ENCODE results near the gene DOCK1.
A peak's percentile ranks its signal among the peaks of the same experiment; 100 is the strongest.
"Not testable (repeated sequence)": the region's sequence is repeated elsewhere in the genome, so short reads cannot be mapped to it uniquely, and the experiment has no call there.

The DOCK1 gene

DNA sequence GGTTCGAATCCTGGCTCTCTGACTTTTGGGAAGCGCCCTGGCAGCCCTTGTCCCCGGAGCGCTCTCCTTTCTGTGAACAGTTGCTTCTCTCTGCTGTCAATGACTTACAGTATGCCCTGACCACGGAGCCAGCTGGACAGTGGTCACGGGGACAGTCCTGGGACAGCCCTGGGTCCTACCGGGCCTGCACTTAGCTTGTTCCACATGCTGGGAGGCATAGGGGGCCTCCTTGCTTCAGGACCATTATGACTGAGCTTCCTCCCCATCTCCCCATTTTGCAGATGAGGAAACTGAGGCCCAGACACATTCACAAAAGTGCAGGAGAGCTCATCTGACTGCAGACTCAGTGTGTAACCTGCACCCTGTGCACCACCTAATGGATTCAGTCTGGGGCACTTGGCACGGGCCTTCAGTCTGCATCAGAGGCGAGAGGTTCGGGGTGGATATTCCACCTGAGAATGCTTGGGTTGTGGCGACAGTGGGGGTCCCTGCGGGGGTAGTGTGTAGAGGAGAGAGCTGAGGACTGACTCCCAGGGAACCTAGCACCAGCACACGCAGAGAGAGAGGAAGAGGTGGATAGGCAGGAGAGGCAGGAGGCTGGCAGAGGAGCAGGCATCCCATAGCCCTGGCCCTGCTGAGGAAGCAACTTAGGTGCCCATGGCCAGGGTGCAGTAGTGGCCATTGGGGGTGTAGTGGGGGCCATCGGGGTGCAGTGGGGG is 1.6 kb downstream of the DOCK1 start:
- Histone ChIP-seq H3K4me1 (ENCODE audit: control insufficient read depth, insufficient read depth, low read length) (peaks cover 5% of the 10 kb centered on the region), H3K27ac (ENCODE audit: low read depth, low read length) (peak overlapping the region; percentile 40), H3K9ac (ENCODE audit: low read length) (no peak overlapping the region), H3K4me3 (ENCODE audit: low read length) (peak overlapping the region; percentile 74), H3K27me3 (ENCODE audit: control insufficient read depth, insufficient read depth, low read length) (no peaks in the 10 kb centered on the region), H3K36me3 (ENCODE audit: control insufficient read depth, insufficient read depth, low read length) (no peaks in the 10 kb centered on the region)

DNA sequence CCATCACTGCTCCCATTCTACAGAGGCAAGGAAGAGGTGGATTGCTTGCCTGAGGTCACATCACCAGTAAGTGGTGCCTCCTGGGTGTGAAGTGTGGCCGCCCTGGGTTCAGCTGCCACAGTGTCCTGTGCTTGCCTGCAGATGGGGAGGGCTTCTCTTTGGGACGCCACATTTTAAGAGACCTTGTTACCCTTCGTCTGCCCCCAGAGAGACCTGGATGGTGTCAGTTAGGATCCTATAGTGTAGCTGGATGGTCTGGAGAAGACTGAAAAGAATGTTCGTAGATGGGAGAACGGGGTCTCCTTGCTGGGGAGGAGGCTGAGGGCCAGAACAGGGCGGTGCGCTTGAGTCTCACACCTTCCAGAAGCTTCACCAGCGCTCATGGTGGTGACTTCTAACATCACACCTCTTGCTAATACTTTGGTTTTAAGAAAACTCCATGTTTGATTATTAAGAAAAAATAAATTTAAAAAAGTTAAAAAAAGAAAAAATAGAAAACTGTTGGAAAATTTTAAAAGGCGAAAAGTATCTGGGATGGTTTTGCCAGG is 2.3 kb downstream of the DOCK1 start:
- Histone ChIP-seq H3K27me3 (ENCODE audit: control insufficient read depth, insufficient read depth, low read length) (no peaks in the 10 kb centered on the region), H3K4me3 (ENCODE audit: low read length) (peak overlapping the region; percentile 12), H3K4me1 (ENCODE audit: control insufficient read depth, insufficient read depth, low read length) (peaks cover 5% of the 10 kb centered on the region), H3K27ac (ENCODE audit: low read depth, low read length) (no peak overlapping the region), H3K36me3 (ENCODE audit: control insufficient read depth, insufficient read depth, low read length) (no peaks in the 10 kb centered on the region), H3K9ac (ENCODE audit: low read length) (no peak overlapping the region)

DNA sequence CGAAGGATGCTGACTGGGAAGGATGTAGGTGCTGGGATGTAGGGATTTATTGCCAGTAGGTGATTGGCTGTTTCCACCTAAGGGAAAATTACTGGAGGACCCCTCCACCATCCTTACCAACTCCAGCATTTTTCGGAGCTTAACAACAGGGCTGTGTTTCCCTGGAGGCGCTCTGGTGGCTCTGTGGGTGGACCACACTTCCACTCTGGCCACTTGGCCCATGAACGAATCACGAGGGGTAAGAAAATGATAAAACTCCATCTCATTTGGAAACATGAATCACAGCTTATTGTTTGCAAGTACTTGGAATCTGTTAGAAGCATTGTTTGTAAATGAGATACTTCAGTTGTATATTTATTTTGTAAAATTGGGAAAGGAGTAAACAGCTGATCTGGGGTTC is 3.0 kb downstream of the DOCK1 start:
- H3K9ac ChIP-seq (ENCODE audit: low read length), result no peak overlapping the region
- no peak overlapping the region for H3K27ac ChIP-seq (ENCODE audit: low read depth, low read length)
- no peak overlapping the region for H3K4me3 ChIP-seq (ENCODE audit: low read length)
- H3K27me3 ChIP-seq (ENCODE audit: control insufficient read depth, insufficient read depth, low read length), result no peaks in the 10 kb centered on the region
- peaks cover 5% of the 10 kb centered on the region for H3K4me1 ChIP-seq (ENCODE audit: control insufficient read depth, insufficient read depth, low read length)
- no peaks in the 10 kb centered on the region for H3K36me3 ChIP-seq (ENCODE audit: control insufficient read depth, insufficient read depth, low read length)

DNA sequence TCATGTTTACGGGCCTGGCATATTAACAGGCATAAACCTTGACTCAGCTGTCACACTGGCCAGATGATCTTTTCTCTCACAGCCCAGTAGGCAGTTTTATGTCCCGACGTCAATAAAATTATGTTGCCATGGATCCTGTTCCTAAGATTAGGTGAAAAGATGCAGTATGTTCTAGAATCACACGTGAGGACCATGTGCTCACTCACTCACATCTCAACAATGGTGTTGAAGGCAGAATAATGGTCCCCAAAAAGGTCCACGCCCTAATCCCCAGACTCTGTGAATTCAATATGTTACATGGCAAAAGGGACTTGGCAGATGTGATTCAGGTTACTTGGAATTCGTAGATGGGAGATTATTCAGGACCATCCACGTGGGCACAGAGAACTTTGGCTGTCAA is 3.5 kb downstream of the DOCK1 start:
- H3K27ac ChIP-seq (ENCODE audit: low read depth, low read length), result no peak overlapping the region
- H3K4me3 ChIP-seq (ENCODE audit: low read length), result no peak overlapping the region
- H3K36me3 ChIP-seq (ENCODE audit: control insufficient read depth, insufficient read depth, low read length), result no peaks in the 10 kb centered on the region
- H3K4me1 ChIP-seq (ENCODE audit: control insufficient read depth, insufficient read depth, low read length), result peaks cover 5% of the 10 kb centered on the region
- H3K27me3 ChIP-seq (ENCODE audit: control insufficient read depth, insufficient read depth, low read length), result no peaks in the 10 kb centered on the region
- no peak overlapping the region for H3K9ac ChIP-seq (ENCODE audit: low read length)

DNA sequence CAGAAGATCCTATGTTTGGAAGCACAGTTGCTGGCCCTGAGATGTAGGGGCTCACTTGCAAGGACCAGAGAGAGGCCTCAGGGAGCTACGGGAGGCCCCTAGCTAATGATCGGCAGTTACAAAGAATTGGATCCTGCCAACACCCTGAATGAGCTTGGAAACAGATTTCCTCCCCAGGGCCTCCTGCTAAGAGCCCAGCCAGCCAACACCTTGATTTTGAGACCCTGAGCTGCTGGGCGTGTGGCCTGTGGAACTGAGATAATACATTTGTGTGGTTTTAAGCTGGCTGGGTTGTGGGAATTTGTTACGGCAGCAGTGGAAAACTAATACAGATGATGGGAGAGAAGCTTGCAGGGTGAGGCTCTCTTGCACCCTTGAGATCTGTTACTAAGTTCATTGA is 3.9 kb downstream of the DOCK1 start:
- Histone ChIP-seq H3K4me1 (ENCODE audit: control insufficient read depth, insufficient read depth, low read length) (peaks cover 5% of the 10 kb centered on the region), H3K9ac (ENCODE audit: low read length) (no peak overlapping the region), H3K36me3 (ENCODE audit: control insufficient read depth, insufficient read depth, low read length) (no peaks in the 10 kb centered on the region), H3K27ac (ENCODE audit: low read depth, low read length) (no peak overlapping the region), H3K27me3 (ENCODE audit: control insufficient read depth, insufficient read depth, low read length) (no peaks in the 10 kb centered on the region), H3K4me3 (ENCODE audit: low read length) (no peak overlapping the region)

DNA sequence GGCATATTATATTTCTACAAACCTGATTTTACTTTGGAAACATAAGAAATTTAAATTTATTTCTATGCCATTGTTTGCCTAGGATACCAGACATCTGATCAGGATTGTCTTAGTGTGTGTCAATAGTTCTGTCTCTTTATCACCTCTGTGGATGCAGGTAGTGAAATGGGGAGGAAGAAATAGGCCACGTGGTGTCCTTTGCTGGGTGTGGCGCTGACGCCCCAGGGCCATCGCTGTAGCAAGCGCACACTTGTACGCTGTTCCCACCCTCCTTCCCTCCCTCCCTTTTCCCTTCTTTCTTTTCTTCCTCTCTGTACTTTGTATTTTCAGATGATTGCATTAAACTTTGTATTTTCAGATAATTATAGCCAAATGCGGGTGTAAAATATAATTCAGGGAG is 5.0 kb downstream of the DOCK1 start:
- Histone ChIP-seq H3K4me3 (ENCODE audit: low read length) (no peak overlapping the region), H3K9ac (ENCODE audit: low read length) (no peak overlapping the region), H3K4me1 (ENCODE audit: control insufficient read depth, insufficient read depth, low read length) (no peaks in the 10 kb centered on the region), H3K36me3 (ENCODE audit: control insufficient read depth, insufficient read depth, low read length) (no peaks in the 10 kb centered on the region), H3K27ac (ENCODE audit: low read depth, low read length) (no peak overlapping the region), H3K27me3 (ENCODE audit: control insufficient read depth, insufficient read depth, low read length) (no peaks in the 10 kb centered on the region)

DNA sequence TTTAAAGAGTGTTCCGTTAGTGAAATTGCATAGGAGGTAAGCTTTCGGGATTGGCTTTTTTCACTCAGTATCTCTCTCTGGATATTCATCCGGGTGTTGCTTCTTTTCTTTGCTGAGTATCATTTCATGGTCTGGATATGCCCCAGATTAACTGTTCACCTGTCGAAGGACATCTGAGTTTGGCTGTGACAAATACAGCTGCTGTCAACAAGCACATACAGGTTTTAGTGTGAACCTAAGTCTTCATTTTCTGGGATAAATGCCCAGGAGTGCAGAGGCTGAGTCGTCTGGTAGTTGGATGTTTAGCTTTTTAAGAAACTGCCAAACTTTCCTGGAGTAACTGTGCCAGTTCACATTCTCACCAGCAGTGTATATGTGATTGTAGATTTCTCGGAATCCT is 5.6 kb downstream of the DOCK1 start:
- H3K27ac ChIP-seq (ENCODE audit: low read depth, low read length), result no peak overlapping the region
- H3K9ac ChIP-seq (ENCODE audit: low read length), result no peak overlapping the region
- no peak overlapping the region for H3K4me3 ChIP-seq (ENCODE audit: low read length)

DNA sequence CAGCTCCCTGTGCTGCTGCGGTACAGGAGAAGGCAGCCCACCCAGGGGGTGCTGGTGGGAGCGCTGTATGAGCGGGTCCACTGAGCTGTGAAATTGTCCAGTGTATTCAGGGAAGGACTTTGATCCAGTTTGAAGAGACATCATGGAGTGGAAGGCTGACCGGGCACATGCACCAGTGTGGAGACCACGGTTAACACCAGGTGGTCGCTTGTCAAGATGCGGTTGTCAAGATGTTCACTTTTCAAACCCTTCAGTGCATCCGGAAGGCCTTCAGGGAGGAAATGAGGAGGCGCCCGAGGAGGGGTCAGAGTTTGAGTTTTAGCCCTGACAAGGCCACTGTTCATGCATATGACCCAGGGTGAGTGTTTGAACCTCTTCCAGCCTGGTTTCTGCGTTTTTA is 6.1 kb downstream of the DOCK1 start:
- no peaks in the 10 kb centered on the region for H3K4me1 ChIP-seq (ENCODE audit: control insufficient read depth, insufficient read depth, low read length)
- no peak overlapping the region for H3K9ac ChIP-seq (ENCODE audit: low read length)
- no peak overlapping the region for H3K4me3 ChIP-seq (ENCODE audit: low read length)
- no peaks in the 10 kb centered on the region for H3K36me3 ChIP-seq (ENCODE audit: control insufficient read depth, insufficient read depth, low read length)
- H3K27me3 ChIP-seq (ENCODE audit: control insufficient read depth, insufficient read depth, low read length), result no peaks in the 10 kb centered on the region
- H3K27ac ChIP-seq (ENCODE audit: low read depth, low read length), result no peak overlapping the region

More for the DNA sequence above, 5.6 kb downstream of the DOCK1 start:
- Histone ChIP-seq H3K36me3 (ENCODE audit: control insufficient read depth, insufficient read depth, low read length) (no peaks in the 10 kb centered on the region), H3K4me1 (ENCODE audit: control insufficient read depth, insufficient read depth, low read length) (no peaks in the 10 kb centered on the region), H3K27me3 (ENCODE audit: control insufficient read depth, insufficient read depth, low read length) (no peaks in the 10 kb centered on the region)

DNA sequence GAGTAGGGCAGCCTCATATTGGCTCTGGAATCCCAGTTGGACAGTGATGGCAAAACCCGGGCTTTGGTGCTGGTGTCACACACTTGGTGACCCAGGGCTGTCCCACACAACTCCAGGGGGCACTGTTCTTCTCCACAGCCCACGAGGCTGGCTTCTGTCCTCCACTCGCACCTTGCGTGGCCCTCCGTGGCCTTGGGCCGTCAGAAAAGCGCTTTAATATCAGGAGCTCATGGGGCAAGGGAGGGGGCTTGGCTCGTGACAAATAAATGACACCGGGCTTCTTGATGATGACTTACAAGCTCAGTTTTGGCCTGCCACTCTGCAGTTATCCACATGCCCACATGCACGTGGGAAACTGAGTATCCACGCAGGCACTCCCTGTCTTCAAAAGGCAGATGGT is 8.1 kb downstream of the DOCK1 start:
- Histone ChIP-seq H3K4me3 (ENCODE audit: low read length) (no peak overlapping the region), H3K9ac (ENCODE audit: low read length) (no peak overlapping the region), H3K27me3 (ENCODE audit: control insufficient read depth, insufficient read depth, low read length) (no peaks in the 10 kb centered on the region), H3K4me1 (ENCODE audit: control insufficient read depth, insufficient read depth, low read length) (no peaks in the 10 kb centered on the region), H3K27ac (ENCODE audit: low read depth, low read length) (no peak overlapping the region), H3K36me3 (ENCODE audit: control insufficient read depth, insufficient read depth, low read length) (no peaks in the 10 kb centered on the region)

DNA sequence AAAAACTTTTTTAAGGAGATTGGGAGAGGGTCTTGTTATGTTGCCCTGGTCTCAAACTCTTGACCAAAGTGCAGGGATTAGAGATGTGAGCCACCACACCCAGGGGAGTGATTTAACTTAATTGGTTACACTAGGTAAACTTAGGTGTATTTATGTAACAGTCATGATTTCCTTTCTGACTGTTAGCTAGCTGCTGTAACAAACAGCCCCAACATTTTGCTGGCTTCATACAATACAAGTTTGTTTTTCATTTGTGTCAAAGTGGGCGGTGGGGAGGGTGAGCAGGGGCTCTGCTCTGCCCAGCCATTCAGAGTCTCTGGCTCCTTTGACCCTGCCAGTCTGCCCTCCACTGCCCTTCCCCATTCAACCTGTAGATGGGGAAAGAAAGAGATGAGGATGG is 9.3 kb downstream of the DOCK1 start:
- no peaks in the 10 kb centered on the region for H3K36me3 ChIP-seq (ENCODE audit: control insufficient read depth, insufficient read depth, low read length)
- H3K4me3 ChIP-seq (ENCODE audit: low read length), result no peak overlapping the region
- H3K4me1 ChIP-seq (ENCODE audit: control insufficient read depth, insufficient read depth, low read length), result no peaks in the 10 kb centered on the region
- H3K27me3 ChIP-seq (ENCODE audit: control insufficient read depth, insufficient read depth, low read length), result no peaks in the 10 kb centered on the region
- H3K9ac ChIP-seq (ENCODE audit: low read length), result no peak overlapping the region
- no peak overlapping the region for H3K27ac ChIP-seq (ENCODE audit: low read depth, low read length)

DNA sequence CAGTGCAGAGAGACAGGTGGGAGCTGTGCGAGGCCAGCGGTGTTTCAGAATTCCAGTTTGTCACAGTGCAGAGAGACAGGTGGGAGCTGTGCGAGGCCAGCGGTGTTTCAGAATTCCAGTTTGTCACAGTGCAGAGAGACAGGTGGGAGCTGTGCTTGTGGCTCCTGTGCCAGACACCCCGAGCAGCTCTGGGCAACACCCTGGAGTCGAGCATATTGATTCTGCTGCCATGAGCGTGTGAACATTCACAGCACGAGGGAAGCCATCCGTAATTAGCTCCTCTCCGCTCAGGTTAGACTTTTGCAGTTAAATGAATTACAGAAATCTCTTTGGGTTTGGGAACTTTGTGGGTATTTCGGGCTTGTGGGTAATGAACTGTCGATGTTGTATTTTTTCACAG is 11.7 kb downstream of the DOCK1 start:
- not testable (repeated sequence) for H3K27ac ChIP-seq (ENCODE audit: low read depth, low read length); H3K4me1 ChIP-seq (ENCODE audit: control insufficient read depth, insufficient read depth, low read length); H3K36me3 ChIP-seq (ENCODE audit: control insufficient read depth, insufficient read depth, low read length); H3K9ac ChIP-seq (ENCODE audit: low read length); H3K27me3 ChIP-seq (ENCODE audit: control insufficient read depth, insufficient read depth, low read length); H3K4me3 ChIP-seq (ENCODE audit: low read length)

DNA sequence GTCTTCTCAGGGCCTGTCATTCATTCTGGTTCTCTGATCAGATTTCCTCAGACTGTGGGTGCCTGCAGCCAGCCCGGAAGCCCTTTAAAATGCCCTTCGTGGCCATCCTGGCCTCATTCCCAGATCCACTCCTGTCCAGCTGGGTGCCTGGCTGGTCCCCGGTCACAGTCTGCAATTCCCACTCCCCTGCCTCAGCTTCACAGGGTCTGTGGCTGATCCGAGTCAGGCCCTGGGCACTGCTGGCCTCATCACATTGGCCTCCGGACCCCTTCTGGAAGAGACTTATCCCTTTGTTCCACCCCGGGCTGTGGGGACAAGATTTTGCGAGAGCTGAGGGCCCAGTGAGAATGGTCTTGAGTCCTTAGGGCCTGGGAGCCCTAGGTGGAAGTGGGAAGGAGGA is 12.1 kb downstream of the DOCK1 start:
- no peak overlapping the region for H3K4me3 ChIP-seq (ENCODE audit: low read length)
- no peaks in the 10 kb centered on the region for H3K27me3 ChIP-seq (ENCODE audit: control insufficient read depth, insufficient read depth, low read length)
- no peak overlapping the region for H3K27ac ChIP-seq (ENCODE audit: low read depth, low read length)
- no peaks in the 10 kb centered on the region for H3K36me3 ChIP-seq (ENCODE audit: control insufficient read depth, insufficient read depth, low read length)
- no peaks in the 10 kb centered on the region for H3K4me1 ChIP-seq (ENCODE audit: control insufficient read depth, insufficient read depth, low read length)
- H3K9ac ChIP-seq (ENCODE audit: low read length), result no peak overlapping the region
